GM18861 (cell line): ENCODE data around the gene PURA.

Experiments
- ATAC-seq: cut with Tn5 transposase; IDR thresholded peaks from one replicate; pipeline ENCODE4 v1.9.1; 2021; ENCODE audit not compliant: unreplicated experiment

PURA gene

DNA sequence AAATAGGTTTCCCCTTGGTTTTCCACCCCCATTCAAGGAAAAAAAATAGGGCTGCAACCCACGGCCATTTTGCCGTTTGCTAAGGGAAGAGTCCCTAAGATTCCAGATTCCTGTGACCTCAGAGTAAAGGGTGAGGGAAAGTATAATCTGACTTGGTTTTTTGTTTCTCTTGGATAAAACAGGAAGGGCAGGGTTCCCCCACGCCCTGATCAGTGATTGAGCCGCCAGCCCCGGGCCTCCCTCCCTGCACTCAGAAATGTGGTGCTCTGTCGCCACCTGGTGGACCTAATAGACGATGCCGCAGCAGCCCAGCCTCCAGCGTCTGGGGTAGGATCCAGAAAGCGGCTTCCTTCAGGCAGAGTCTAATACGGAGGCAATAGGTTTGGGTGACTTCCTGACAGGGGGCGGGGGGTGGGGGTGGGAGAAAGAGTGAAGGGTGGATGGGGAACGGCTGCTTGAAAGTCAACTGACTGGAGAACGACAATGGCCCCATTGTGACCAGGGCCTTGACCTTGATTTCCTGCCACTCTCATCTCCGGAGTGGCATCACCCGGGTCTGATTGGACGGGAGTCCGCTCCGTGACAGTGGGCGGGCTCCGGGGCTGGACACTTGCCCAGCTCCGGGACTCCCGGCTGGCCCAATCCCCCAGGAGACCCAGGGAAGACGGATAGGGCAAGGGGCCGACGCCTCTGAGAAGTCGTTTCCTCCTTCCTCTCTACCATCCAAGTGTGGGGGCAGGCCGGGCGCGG is 43.3 kb downstream of the PURA start:
- ATAC-seq: peak; percentile 92

DNA sequence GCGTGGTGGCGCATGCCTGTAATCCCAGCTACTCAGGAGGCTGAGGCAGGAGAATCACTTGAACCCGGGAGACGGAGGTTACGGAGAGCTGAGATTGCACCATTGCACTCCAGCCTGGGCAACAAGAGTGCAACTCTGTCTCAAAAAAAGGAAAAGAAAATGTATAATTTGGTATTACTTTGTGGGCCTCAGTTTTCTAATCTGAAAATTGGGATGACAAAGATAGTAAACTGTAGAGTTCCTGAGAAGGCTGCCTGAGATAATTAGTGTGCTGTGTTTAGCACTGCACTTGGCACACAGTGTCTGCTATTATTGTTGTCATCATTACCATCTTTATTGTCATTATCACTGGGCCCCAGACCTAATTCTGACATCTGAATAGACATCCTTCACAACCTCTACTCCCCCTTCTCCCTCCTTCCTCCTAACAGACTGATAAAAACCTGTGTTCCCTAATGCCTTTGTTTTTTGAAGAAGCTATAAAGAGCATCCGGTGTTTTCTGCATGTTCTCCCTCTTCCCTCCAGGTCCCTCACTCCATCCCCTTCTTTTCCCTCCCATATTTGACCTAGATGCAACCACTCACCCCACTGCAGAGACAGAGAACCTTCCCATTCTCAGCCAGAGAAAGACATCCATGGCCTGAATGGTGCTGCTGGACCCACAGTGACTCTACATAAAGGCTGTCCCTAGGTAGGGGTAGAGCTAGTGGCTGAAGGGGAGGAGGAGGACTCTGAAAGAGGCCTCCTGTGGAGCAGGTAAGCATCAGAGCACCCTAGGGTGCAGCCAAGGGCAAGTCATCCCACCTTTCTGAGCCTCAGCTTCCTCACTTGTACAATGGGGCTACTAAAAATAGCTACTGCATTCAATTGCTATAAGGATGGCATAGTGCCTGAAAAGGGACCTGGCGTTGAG is 45.4 kb downstream of the PURA start:
- ATAC-seq: no peak

DNA sequence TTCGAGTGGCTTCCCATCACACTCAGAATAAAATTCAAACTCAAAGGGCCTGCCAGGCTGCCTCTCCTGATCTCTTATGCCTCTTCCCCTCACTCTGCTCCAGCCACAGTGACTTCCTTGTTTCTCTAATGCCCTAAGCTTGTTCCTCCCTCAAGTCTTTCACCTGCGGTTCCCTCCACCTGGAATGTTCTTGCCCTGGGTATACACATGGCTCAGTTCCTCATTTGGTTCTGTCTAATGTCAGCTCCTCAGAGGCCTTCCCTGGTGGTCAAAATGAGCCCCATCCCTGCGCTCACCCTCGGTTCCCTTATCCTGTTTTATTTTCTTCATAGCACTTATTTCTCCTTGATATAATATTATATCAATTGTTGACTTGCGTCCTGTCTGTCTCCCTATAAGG is 48.4 kb downstream of the PURA start:
- ATAC-seq: no peak

DNA sequence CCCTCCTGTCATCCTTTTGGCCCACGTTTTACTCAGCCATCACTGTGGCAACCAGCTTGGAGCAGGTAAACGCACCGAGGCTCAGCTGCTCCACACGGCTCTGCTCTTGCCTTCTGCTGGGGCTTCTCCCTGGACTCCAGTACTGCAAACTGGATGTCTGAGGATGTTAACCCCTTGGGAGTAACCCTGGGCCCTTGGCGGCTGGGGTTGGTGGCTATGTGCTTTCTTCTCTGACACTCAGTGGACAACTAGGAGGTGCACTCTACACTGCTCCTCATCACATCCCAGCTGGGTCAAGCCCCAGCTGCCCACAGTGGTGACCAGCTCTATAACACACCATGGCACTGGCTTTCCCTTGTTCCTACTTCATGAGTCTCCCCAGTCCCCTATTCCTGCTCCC is 48.9 kb downstream of the PURA start:
- no peak for ATAC-seq

DNA sequence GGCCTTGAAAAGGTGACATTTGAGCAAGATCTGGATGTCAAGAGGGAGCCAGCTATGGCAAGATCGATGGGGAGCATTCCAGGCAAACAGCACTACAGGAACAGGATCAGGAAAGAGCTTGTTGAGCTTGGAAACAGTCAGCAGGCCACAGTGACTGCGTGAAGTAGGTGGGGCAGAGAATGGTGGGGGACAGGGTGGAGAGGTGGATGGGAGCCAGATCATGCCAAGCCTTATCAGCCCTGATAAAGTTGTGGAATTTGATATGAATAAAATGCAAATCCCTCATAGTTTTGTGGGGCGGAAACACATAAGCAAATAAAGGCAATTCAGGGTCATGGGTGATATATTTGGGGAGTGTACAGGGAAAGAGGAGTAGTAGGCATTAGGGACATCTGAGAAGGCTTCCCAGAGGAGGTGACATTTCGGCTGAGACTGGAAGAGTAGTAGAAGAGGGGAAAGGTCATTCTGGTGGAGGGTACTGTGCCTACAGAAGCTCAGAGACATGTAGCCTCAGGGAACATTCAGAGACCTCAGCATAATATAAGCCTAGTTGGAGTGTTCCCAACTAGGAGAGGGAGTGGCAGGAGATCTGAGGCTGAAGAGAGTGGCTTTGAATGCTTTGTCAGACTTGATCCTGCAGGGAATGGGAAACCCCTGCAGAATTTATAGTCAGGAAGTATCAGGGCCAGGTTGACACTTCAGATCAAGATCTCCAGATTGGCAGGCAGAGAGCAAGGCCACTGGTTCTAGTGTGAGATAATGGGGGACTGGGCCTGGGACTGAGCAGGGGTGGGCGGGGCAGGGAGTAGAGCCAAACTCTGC is 51.4 kb downstream of the PURA start:
- no peak for ATAC-seq

DNA sequence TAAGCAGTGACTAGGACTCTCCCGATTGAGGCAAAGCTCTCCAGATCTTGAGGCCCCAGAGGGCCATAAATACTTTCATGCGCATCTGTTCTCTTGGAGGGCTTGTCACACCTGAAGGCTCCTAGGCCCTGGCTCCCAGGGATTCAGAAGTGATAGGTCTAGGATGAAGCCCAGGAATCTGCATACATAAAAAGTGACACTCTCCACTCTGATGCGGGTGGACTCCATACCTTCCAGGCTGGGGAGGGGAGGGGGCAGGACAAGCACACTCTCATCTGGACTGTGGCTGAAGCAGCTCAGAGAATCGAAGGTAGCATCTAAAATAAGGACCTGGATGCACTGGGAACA is 52.0 kb downstream of the PURA start:
- no peak for ATAC-seq

DNA sequence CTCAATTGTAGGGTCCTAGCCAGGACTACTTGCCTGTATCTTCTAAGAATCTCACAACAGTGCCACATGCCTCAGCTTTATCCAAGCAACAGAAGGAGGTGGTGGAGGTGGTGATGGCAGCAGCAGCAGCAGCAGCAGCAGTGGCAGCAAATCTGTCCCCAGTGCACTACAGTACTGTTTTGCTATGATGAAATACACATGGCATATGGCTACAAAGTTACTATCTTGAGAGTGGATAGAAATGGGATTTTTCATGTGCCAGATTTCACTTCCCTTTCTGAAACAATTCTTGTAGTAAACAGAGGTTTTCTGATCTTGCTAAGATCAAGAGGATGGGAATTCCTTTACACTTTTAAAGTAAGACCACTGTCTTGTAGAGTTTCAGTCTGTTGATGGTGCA is 53.0 kb downstream of the PURA start:
- no peak for ATAC-seq

DNA sequence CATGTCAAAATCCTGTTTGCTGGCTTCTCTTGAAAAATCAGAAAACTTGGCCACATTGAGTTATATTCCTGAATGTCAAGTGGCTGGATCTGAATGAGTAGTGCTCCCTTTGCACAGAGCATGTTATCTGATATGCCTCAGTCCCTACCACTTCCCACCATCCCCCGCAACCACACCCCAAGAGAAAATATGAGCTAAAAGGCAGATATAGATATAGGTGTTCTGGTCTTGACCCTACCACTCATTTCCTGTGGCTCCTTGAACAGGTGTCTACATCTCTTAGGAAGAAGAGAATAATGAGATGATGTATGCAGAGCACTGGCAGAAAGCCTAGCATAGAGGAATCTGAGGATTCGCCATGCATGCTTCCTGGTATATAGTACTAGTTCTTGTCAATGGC is 54.5 kb downstream of the PURA start:
- ATAC-seq: no peak

DNA sequence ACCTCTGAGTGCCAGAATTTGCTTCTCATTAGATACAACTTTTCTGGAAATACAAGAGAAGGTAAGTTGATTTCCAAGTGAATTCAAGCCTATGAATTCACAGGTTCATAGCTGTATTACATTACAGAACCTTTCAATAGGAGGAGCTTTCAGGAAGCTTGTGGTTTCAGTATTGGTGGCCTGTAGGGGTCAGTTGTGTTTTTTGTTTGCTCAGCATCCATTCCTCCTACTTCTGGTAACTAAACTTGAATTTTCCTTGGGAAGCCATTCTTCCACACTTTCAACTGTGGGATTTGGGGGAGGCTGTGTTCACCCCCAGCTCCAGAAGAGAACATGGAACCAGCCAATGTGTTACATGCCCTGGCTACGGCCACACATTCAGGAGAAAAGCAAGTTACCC is 55.5 kb downstream of the PURA start:
- no peak for ATAC-seq

DNA sequence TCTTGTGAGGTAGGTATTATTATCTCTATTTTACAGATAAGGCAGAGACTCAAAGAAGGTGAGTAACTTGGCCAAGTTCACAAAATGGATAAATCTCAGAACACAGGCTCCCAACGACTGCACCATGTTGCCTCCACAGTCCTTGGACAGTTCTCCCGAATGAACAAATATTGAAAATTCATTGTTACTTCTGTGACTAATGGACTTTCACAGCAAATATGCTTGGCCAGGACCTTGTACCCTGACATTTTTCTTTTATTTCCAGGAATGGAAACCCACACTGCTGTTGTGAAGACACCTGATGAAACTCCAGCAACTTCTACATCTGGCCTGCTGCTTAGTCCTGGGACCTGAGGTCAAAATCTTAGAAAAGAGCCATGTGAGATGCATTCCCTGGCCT is 58.6 kb downstream of the PURA start:
- ATAC-seq: no peak

DNA sequence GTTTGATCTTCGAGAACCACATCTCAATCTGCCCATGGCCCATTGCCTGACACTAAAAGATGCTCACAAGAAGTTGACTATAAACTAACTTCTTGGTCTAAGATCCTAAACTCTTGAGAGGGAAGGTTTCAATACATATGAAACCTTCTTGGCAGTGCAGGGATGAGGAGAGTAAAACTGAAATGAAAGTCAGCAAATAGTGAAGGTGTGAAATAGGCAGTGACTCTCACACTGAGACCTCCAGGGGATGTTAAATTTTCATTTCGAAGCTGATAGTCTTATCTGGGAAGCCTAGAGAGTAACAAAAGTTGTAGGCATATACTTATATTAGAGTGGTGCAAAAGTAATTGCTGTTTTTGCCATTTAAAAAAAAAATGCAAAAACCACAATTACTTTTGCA is 60.1 kb downstream of the PURA start:
- no peak for ATAC-seq

DNA sequence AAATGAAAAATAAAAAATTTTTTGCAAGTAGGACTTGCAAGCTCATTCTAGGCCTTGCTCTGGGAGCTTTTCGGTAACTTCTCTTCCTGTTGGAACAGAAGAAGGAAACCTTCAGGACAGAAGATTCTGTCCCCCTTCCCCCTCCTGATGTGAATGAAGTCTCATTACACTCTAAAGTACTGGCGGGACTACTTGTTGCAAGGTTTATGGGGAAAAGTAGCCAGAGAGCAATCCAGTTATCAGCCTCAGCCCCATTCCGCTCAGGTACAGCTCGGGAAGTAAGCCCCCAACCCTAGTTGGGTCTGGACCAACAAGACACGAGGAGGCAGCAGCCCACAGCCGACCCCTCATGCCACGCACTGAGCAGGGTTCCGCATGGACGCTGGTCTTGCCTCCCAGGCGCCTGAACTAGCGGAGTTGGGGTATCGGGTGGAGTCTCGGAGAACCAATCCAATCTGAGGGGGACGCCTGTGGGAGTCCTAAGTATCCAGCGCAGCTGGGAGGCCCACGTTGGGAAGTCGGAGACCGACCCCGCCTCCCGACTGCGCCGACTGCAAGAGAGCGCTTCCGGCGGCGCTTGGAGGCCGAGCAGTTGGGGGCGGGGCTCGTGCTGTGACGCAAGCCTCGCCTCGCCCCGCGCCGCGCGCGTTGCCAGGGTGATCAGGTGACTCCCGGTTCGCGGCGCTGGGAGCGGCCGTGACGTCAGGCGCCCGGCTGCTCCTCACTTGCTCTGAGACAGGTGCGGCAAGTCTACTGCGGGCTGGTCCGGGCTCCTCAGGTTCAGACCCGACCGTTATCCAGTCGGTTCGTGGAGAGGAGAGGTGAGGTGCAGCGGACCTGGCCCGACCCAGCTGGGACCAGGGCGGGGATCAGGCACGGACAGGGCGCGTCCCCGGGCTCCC is 60.8 kb downstream of the PURA start, which contains the start of gene CYSTM1:
TSS of gene CYSTM1 (plus strand) at position 724 of the 902 bp plus-strand sequence. CDS start 19,278 bp downstream, outside the sequence.
- ATAC-seq: peak; percentile 86
